ENCODE data around the gene SAMD14. TPM values are rescaled to one million over a fixed set of nuclear protein-coding genes. Genes with fewer than 3 reads are reported as not detected.
"Not testable (repeated sequence)": the region's sequence is repeated elsewhere in the genome, so short reads cannot be mapped to it uniquely, and the experiment has no call there.

Gene SAMD14
- total RNA-seq, 4 donors from 2014 or later, result 0.39 TPM; not detected in 3

DNA sequence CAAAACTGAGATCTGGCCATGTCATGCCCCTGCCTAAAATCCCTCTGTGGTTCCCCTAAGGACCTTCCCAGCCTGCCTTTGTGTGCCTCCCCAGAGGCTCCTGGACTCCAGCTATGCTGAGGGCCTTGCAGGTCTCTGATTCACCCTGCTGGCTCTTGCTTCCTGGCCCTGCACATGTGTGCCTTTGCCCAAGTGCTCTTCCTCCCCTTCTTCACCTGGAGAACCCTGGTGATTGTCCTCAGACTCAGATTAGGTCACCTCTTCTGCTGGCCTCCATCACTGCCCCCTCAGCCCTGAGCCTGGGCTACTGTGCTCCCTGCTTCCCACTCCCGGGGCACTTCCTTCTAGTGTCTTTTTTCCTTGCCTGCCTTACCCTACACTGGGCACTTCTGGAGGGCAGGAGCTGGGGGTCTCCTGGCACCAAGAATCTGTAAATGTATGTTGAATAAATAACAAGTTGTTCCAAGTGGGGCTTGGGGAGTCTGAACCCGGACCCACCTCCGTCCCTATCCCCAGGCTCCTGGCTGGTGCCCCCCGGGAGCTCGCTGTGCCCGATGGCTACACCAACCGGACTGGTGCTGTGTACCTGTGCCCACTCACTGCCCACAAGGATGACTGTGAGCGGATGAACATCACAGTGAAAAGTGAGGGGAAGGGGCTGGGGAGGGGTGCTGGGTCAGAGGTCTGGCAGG lies 66.3 kb downstream of the SAMD14 start:
- intact Hi-C loops (cut with DNase I; ENCODE audit: low total_unique reads), result no loop called here
- TF ChIP-seq, protein P1, sequence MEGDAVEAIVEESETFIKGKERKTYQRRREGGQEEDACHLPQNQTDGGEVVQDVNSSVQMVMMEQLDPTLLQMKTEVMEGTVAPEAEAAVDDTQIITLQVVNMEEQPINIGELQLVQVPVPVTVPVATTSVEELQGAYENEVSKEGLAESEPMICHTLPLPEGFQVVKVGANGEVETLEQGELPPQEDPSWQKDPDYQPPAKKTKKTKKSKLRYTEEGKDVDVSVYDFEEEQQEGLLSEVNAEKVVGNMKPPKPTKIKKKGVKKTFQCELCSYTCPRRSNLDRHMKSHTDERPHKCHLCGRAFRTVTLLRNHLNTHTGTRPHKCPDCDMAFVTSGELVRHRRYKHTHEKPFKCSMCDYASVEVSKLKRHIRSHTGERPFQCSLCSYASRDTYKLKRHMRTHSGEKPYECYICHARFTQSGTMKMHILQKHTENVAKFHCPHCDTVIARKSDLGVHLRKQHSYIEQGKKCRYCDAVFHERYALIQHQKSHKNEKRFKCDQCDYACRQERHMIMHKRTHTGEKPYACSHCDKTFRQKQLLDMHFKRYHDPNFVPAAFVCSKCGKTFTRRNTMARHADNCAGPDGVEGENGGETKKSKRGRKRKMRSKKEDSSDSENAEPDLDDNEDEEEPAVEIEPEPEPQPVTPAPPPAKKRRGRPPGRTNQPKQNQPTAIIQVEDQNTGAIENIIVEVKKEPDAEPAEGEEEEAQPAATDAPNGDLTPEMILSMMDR (IDR thresholded peaks at IDR 0.05), result no peak
- no peak for TF ChIP-seq POLR2A (IDR thresholded peaks at IDR 0.05)
- WGBS, 2 donors, result 82 to 87% methylated on average over 8 of the region's 8 CpGs

DNA sequence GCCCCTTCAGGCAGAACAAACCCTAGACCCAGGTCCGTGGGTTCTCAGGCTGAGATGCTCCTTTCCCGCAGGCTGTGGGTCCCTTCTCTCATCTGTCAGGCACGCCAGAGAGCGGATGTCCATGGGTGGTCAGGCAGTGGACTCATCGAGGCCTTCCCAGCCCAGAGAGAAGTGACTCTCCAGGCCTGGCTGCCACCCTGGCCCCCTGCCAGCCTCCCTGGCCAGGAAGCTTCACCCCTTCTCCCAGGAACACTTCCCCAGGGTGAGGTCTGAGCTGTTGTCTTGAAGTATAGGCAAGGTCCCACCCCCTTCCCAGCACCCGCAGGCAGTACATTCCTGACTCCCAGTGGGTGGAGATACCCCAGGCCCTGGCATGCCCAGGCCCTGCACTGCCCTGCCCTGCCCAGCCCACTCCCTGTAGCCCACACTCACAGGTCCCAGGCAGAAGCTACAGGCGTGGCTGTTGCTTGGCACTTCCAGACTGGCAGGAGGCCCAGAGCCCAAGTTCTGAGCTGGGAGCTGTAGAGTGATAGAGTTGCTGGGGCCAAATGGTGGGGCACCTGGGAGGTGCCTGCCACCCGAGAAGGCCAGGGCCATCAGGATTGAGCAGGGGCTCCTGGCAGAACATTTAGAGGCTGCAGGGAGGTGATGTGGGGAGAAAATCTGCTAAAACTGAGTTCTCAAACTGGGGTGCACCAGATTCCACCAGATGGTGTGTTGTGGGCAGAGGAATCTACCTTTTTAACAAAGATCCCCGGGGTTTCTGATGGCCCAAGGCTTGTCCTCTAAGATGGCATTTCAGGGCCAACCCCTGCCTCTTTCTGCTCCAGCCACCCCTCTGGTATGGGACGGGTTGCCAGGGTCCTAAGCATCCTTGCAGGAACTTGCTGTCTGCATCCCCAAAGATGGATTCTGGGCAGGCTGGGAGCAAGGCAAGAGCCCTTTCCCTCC lies 67.4 kb downstream of the SAMD14 start:
- intact Hi-C loops (cut with DNase I; ENCODE audit: low total_unique reads), result no loop called here
- WGBS, 2 donors, result 42 to 57% methylated on average over 10 of the region's 10 CpGs
- no peak for TF ChIP-seq POLR2A (IDR thresholded peaks at IDR 0.05)
- TF ChIP-seq, protein P1 (IDR thresholded peaks at IDR 0.05), result no peak

More for the DNA sequence above, 66.3 kb downstream of the SAMD14 start:
- no peak for DNase-seq (ENCODE audit: low spot score in 2 of 2)
- H3K4me3 ChIP-seq (ENCODE audit: low read depth, poor library complexity, severe bottlenecking), result no peak overlapping the region

GRCh38 chr17:50061713-50062045 lies 68.3 kb downstream of the SAMD14 start:
- intact Hi-C loops (cut with DNase I; ENCODE audit: low total_unique reads), result not testable (repeated sequence)
- 54 to 64% methylated on average over 10 of the region's 10 CpGs for WGBS, 2 donors

More for the DNA sequence above, 67.4 kb downstream of the SAMD14 start:
- peak; percentile 85 to 93 for DNase-seq (ENCODE audit: low spot score in 2 of 2)
- no peak overlapping the region for H3K4me3 ChIP-seq (ENCODE audit: low read depth, poor library complexity, severe bottlenecking)

GRCh38 chr17:50060951-50061712 lies 68.8 kb downstream of the SAMD14 start:
- no peak overlapping the region for H3K4me3 ChIP-seq (ENCODE audit: low read depth, poor library complexity, severe bottlenecking)
- TF ChIP-seq, protein P1 (IDR thresholded peaks at IDR 0.05), result no peak
- no peak for TF ChIP-seq POLR2A (IDR thresholded peaks at IDR 0.05)
- 68 to 69% methylated on average over 9 of the region's 9 CpGs for WGBS, 2 donors
- intact Hi-C loops (cut with DNase I; ENCODE audit: low total_unique reads), result no loop called here
- no peak for DNase-seq (ENCODE audit: low spot score in 2 of 2)

More at GRCh38 chr17:50061713-50062045, 68.3 kb downstream of the SAMD14 start:
- not testable (repeated sequence) for DNase-seq (ENCODE audit: low spot score in 2 of 2); H3K4me3 ChIP-seq (ENCODE audit: low read depth, poor library complexity, severe bottlenecking)

Other genes starting within 250 kb of the SAMD14 start
- gene DLX4, start 161.0 kb downstream of the SAMD14 start, total RNA-seq, result 1 to 10 TPM; 1.9 to 3.3 (median 2.5) TPM
- 10 to 100 TPM; 28.8 to 36.5 (median 29.9) TPM for gene DLX3, start 134.9 kb downstream of the SAMD14 start, total RNA-seq
- 100 to 1,000 TPM in 3 of 4 donors, 10 to 100 TPM in 1; 99.7 to 148 (median 121) TPM for gene ITGA3, start 74.0 kb downstream of the SAMD14 start, total RNA-seq
- gene PDK2, start 34.8 kb downstream of the SAMD14 start, total RNA-seq, result 10 to 100 TPM; 35.6 to 86.6 (median 57.0) TPM
- gene PPP1R9B, start 20.5 kb upstream of the SAMD14 start, total RNA-seq, result 10 to 100 TPM; 20.7 to 31.9 (median 29.5) TPM
- 1 to 10 TPM; 1.0 to 9.9 (median 5.6) TPM for gene SGCA, start 35.8 kb upstream of the SAMD14 start, total RNA-seq
- gene COL1A1, start 71.5 kb upstream of the SAMD14 start, total RNA-seq, result 10 to 100 TPM; 15.0 to 90.5 (median 25.8) TPM
- 1 to 10 TPM in 1 of 4 donors, not detected in 3; 3.1 TPM for gene TMEM92, start 144.3 kb upstream of the SAMD14 start, total RNA-seq
- gene XYLT2, start 216.0 kb upstream of the SAMD14 start, total RNA-seq, result 10 to 100 TPM; 23.5 to 41.3 (median 34.6) TPM
- gene MRPL27, start 243.0 kb upstream of the SAMD14 start, total RNA-seq, result 10 to 100 TPM; 52.1 to 56.0 (median 53.3) TPM
- gene EME1, start 243.1 kb upstream of the SAMD14 start, total RNA-seq, result 1 to 10 TPM in 1 of 4 donors, under 1 TPM in 3; 0.27 to 1.3 (median 0.38) TPM

Data from lower leg skin (tissue), 4 donors.